PC-9 (cell line): ENCODE data around the gene TMEM108. TPM values are rescaled to one million over a fixed set of nuclear protein-coding genes. Genes with fewer than 3 reads are reported as not detected.

Source experiments
- BruUV-seq: library from RNA; stranded (reverse); fragments of 400-500 nt; replicated peaks from 2 replicates; lab custom pipeline; 2021; lab: Mats Ljungman, UMichigan
- CTCF ChIA-PET: fragments of 300-600 bp; sonication (Branson Sonifier 250); formaldehyde crosslinking; loops from one replicate; lab custom pipeline; 2022; ENCODE audit warnings: antibody characterized with exemption; lab: Charles Lee
- POLR2A ChIA-PET: fragments of 300-600 bp; sonication (Branson Sonifier 250); formaldehyde crosslinking; loops from one replicate; lab custom pipeline; 2022; ENCODE audit warnings: antibody characterized with exemption; ENCODE audit not compliant: unreplicated experiment; lab: Charles Lee
- DNase-seq, 2 experiments: peaks; one replicate each; pipeline versions ENCODE4 v3.0.0 to v3.0.0-alpha.2; 2015 to 2022; ENCODE audit warnings: mixed read lengths in 1 of 2
- H2AFZ ChIP-seq: fragments of 200-600 bp; sonication (generic); 2 replicates; pipeline ENCODE4 v1.8.1; 2017; ENCODE audit warnings: antibody characterized with exemption
- H3F3A ChIP-seq: fragments of 200-600 bp; sonication (generic); 2 replicates; pipeline ENCODE4 v1.8.1; 2017; ENCODE audit warnings: antibody characterized with exemption, mild to moderate bottlenecking, low read depth; ENCODE audit not compliant: insufficient read depth
- H3K27ac ChIP-seq: fragments of 200-600 bp; sonication (generic); 2 replicates; pipeline ENCODE4 v1.6.1; 2016; ENCODE audit warnings: mixed run types
- H3K27me3 ChIP-seq: fragments of 200-600 bp; sonication (generic); 2 replicates; pipeline ENCODE4 v1.6.1; 2016; ENCODE audit warnings: low read depth, mixed run types; ENCODE audit not compliant: insufficient read depth
- H3K36me3 ChIP-seq: fragments of 200-600 bp; sonication (generic); 2 replicates; pipeline ENCODE4 v1.6.1; 2016; ENCODE audit warnings: low read depth, mixed run types
- H3K4me1 ChIP-seq: fragments of 200-600 bp; sonication (generic); replicated peaks from 2 replicates; pipeline ENCODE4 v1.6.1; 2016; ENCODE audit warnings: mixed run types; ENCODE audit not compliant: insufficient read depth
- H3K4me2 ChIP-seq: fragments of 200-600 bp; sonication (generic); 2 replicates; pipeline ENCODE4 v1.6.1; 2017; ENCODE audit warnings: mixed run types
- H3K4me3 ChIP-seq: fragments of 200-600 bp; sonication (generic); 2 replicates; pipeline ENCODE4 v1.6.1; 2016; ENCODE audit warnings: mixed run types
- H3K79me2 ChIP-seq: fragments of 200-600 bp; sonication (generic); 2 replicates; pipeline ENCODE4 v1.6.1; 2017; ENCODE audit warnings: low read depth, mixed run types
- H3K9me2 ChIP-seq: fragments of 200-600 bp; sonication (generic); 2 replicates; pipeline ENCODE4 v1.8.1; 2017; ENCODE audit warnings: mild to moderate bottlenecking; ENCODE audit not compliant: insufficient read depth
- H3K9me3 ChIP-seq: fragments of 200-600 bp; sonication (generic); 2 replicates; pipeline ENCODE4 v1.8.1; 2016; ENCODE audit warnings: low read depth; ENCODE audit not compliant: insufficient read depth
- H4K20me1 ChIP-seq: fragments of 200-600 bp; sonication (generic); 2 replicates; pipeline ENCODE4 v1.8.1; 2017; ENCODE audit not compliant: insufficient read depth
- CTCF ChIP-seq: fragments of 200-600 bp; sonication (generic); conservative IDR thresholded peaks from 2 replicates; pipeline ENCODE4 v1.6.1; 2017; ENCODE audit warnings: mixed run types, antibody characterized with exemption, mild to moderate bottlenecking, moderate library complexity
- EZH2 ChIP-seq: fragments of 200-600 bp; sonication (generic); IDR thresholded peaks from 2 replicates; pipeline ENCODE4 v1.8.0; 2017; ENCODE audit warnings: antibody characterized with exemption, low read depth
- intact Hi-C: fragments of 100-400 bp; cut with micrococcal nuclease; formaldehyde crosslinking; loops from one replicate; pipeline ENCODE4 v1.10.0; 2022; ENCODE audit not compliant: unreplicated experiment
- total RNA-seq: library from RNA; stranded (reverse); gene quantifications from 2 replicates; pipeline ENCODE4 v1.2.3, GENCODE V29; 2021

TMEM108 gene
- total RNA-seq, 1 experiment from 2014 or later = not detected

GRCh38 chr3:133025546-133025945, 12.6 kb upstream of the TMEM108 start:
- POLR2A ChIA-PET = no interaction called here
- no peaks in the 10 kb centered on the region for H3K4me1 ChIP-seq
- no peaks in the 10 kb centered on the region for H3K9me2 ChIP-seq
- H3K4me3 ChIP-seq = no peak overlapping the region
- H3K79me2 ChIP-seq = no peaks in the 10 kb centered on the region
- H2AFZ ChIP-seq = no peak overlapping the region
- H3K4me2 ChIP-seq = no peak overlapping the region
- no peaks in the 10 kb centered on the region for H3K9me3 ChIP-seq
- no peaks in the 10 kb centered on the region for H3F3A ChIP-seq
- no TSS peak for BruUV-seq
- no peaks in the 10 kb centered on the region for H4K20me1 ChIP-seq
- H3K27me3 ChIP-seq = 0 out of 2 replicates have a peak, but pooled peaks cover 6% of the 10 kb centered on the region
- TF ChIP-seq EZH2 (no peak), CTCF (no peak)
- no peak overlapping the region for H3K27ac ChIP-seq
- intact Hi-C loops = no loop called here
- no peaks in the 10 kb centered on the region for H3K36me3 ChIP-seq
- CTCF ChIA-PET = no interaction called here
- DNase-seq = no peak

GRCh38 chr3:133032301-133032700, 5.9 kb upstream of the TMEM108 start:
- Histone ChIP-seq H3K4me1 (no peaks in the 10 kb centered on the region), H3F3A (no peaks in the 10 kb centered on the region), H3K36me3 (no peaks in the 10 kb centered on the region), H3K79me2 (no peaks in the 10 kb centered on the region), H3K4me2 (no peak overlapping the region), H3K9me2 (no peaks in the 10 kb centered on the region), H2AFZ (no peak overlapping the region), H3K27me3 (peaks cover 30% of the 10 kb centered on the region), H4K20me1 (no peaks in the 10 kb centered on the region), H3K27ac (no peak overlapping the region), H3K4me3 (no peak overlapping the region), H3K9me3 (no peaks in the 10 kb centered on the region)
- CTCF ChIA-PET = no interaction called here
- intact Hi-C loops = no loop called here
- no peak for DNase-seq
- BruUV-seq = no TSS peak
- POLR2A ChIA-PET = no interaction called here
- TF ChIP-seq CTCF (no peak), EZH2 (no peak)

- Histone ChIP-seq H3K4me2 (no peak overlapping the region), H4K20me1 (no peaks in the 10 kb centered on the region), H3K27me3 (peaks cover 50% of the 10 kb centered on the region), H2AFZ (no peak overlapping the region), H3K79me2 (no peaks in the 10 kb centered on the region), H3F3A (no peaks in the 10 kb centered on the region), H3K9me2 (no peaks in the 10 kb centered on the region), H3K27ac (no peak overlapping the region), H3K4me1 (no peaks in the 10 kb centered on the region), H3K9me3 (no peaks in the 10 kb centered on the region), H3K4me3 (no peak overlapping the region), H3K36me3 (no peaks in the 10 kb centered on the region)
- DNase-seq = no peak
- BruUV-seq = no TSS peak
- intact Hi-C loops = no loop called here
- TF ChIP-seq CTCF = no peak
- TF ChIP-seq EZH2 = no peak
- CTCF ChIA-PET = no interaction called here
- POLR2A ChIA-PET = no interaction called here
Observed at GRCh38 chr3:133037436-133037835, 755 bp upstream of the TMEM108 start.
